ENCODE measurements around the gene EZR. TPM values are rescaled to one million over a fixed set of nuclear protein-coding genes. Genes with fewer than 3 reads are reported as not detected.

Gene EZR
- total RNA-seq, 1 donor from 2014 or later = 141 TPM

GRCh38 chr6:158755636-158756035 lies 63.5 kb downstream of the EZR start:
- intact Hi-C loops (cut with DNase I) = no loop called here
- DNase-seq (ENCODE audit: low spot score) = no peak

- DNase-seq (ENCODE audit: low spot score) = no peak
- intact Hi-C loops (cut with DNase I) = no loop called here
Measured at GRCh38 chr6:158754738-158755137, 64.4 kb downstream of the EZR start.

GRCh38 chr6:158753811-158754210 lies 65.4 kb downstream of the EZR start:
- no peak for DNase-seq (ENCODE audit: low spot score)

GRCh38 chr6:158752613-158753012 lies 66.6 kb downstream of the EZR start:
- no peak for DNase-seq (ENCODE audit: low spot score)
- intact Hi-C loops (cut with DNase I) = no loop called here

More at GRCh38 chr6:158753811-158754210, 65.4 kb downstream of the EZR start:
- intact Hi-C loops (cut with DNase I) = no loop called here

GRCh38 chr6:158751921-158752320 lies 67.2 kb downstream of the EZR start:
- intact Hi-C loops (cut with DNase I) = no loop called here
- DNase-seq (ENCODE audit: low spot score) = no peak

GRCh38 chr6:158751224-158751623 lies 67.9 kb downstream of the EZR start:
- no peak for DNase-seq (ENCODE audit: low spot score)
- intact Hi-C loops (cut with DNase I) = no loop called here

GRCh38 chr6:158744986-158745430 lies 74.2 kb downstream of the EZR start:
- intact Hi-C loops (cut with DNase I) = no loop called here
- no peak for DNase-seq (ENCODE audit: low spot score)

GRCh38 chr6:158743033-158743651 lies 76.0 kb downstream of the EZR start:
- no peak for DNase-seq (ENCODE audit: low spot score)
- intact Hi-C loops (cut with DNase I) = no loop called here

GRCh38 chr6:158739673-158740072 lies 79.5 kb downstream of the EZR start:
- DNase-seq (ENCODE audit: low spot score) = no peak
- intact Hi-C loops (cut with DNase I) = no loop called here

- DNase-seq (ENCODE audit: low spot score) = no peak
- intact Hi-C loops (cut with DNase I) = no loop called here
Measured at GRCh38 chr6:158737710-158738615, 81.2 kb downstream of the EZR start.

GRCh38 chr6:158737082-158737709 lies 82.0 kb downstream of the EZR start:
- DNase-seq (ENCODE audit: low spot score) = no peak
- intact Hi-C loops (cut with DNase I) = no loop called here

GRCh38 chr6:158735009-158735408 lies 84.2 kb downstream of the EZR start:
- DNase-seq (ENCODE audit: low spot score) = no peak
- intact Hi-C loops (cut with DNase I) = no loop called here

GRCh38 chr6:158730541-158730907 lies 88.6 kb downstream of the EZR start:
- no peak for DNase-seq (ENCODE audit: low spot score)
- intact Hi-C loops (cut with DNase I) = no loop called here

- no peak for DNase-seq (ENCODE audit: low spot score)
- intact Hi-C loops (cut with DNase I) = no loop called here
Measured at GRCh38 chr6:158729906-158730540, 89.1 kb downstream of the EZR start.

GRCh38 chr6:158725704-158726103 lies 93.5 kb downstream of the EZR start:
- no peak for DNase-seq (ENCODE audit: low spot score)
- intact Hi-C loops (cut with DNase I) = no loop called here

- DNase-seq (ENCODE audit: low spot score) = no peak
- intact Hi-C loops (cut with DNase I) = no loop called here
Measured at GRCh38 chr6:158722176-158722729, 96.9 kb downstream of the EZR start.

GRCh38 chr6:158718461-158719046 lies 100.6 kb downstream of the EZR start:
- intact Hi-C loops (cut with DNase I) = no loop called here
- no peak for DNase-seq (ENCODE audit: low spot score)

- intact Hi-C loops (cut with DNase I) = no loop called here
- no peak for DNase-seq (ENCODE audit: low spot score)
Measured at GRCh38 chr6:158717341-158718330, 101.5 kb downstream of the EZR start.

All from cardiac septum (tissue), 1 donor.